ENCODE measurements around the gene WDR20. TPM values are rescaled to one million over a fixed set of nuclear protein-coding genes. Genes with fewer than 3 reads are reported as not detected.
A peak's percentile ranks its signal among the peaks of the same experiment; 100 is the strongest.
"Not testable (repeated sequence)": the region's sequence is repeated elsewhere in the genome, so short reads cannot be mapped to it uniquely, and the experiment has no call there.

WDR20 gene
- total RNA-seq, 1 donor, result 14.7 TPM

- no peak overlapping the region for H3K4me3 ChIP-seq (ENCODE audit: low read depth, low read length)
- DNase-seq (ENCODE audit: low read depth), result peak; percentile 58
- no peak for TF ChIP-seq CTCF (IDR thresholded peaks at IDR 0.05; ENCODE audit: insufficient read depth, low read depth, low read length)
Measured at GRCh38 chr14:102171173-102172020, 31.7 kb downstream of the WDR20 start.

GRCh38 chr14:102172021-102172272, 32.2 kb downstream of the WDR20 start:
- DNase-seq (ENCODE audit: low read depth); H3K4me3 ChIP-seq (ENCODE audit: low read depth, low read length): not testable (repeated sequence)

- H3K4me3 ChIP-seq (ENCODE audit: low read depth, low read length); DNase-seq (ENCODE audit: low read depth): not testable (repeated sequence)
Measured at GRCh38 chr14:102172721-102173120, 33.0 kb downstream of the WDR20 start.

GRCh38 chr14:102177161-102177560, 37.5 kb downstream of the WDR20 start:
- no peak for TF ChIP-seq CTCF (IDR thresholded peaks at IDR 0.05; ENCODE audit: insufficient read depth, low read depth, low read length)
- no peak for DNase-seq (ENCODE audit: low read depth)
- H3K4me3 ChIP-seq (ENCODE audit: low read depth, low read length), result no peak overlapping the region

GRCh38 chr14:102178806-102179205, 39.1 kb downstream of the WDR20 start:
- no peak for TF ChIP-seq CTCF (IDR thresholded peaks at IDR 0.05; ENCODE audit: insufficient read depth, low read depth, low read length)

GRCh38 chr14:102180248-102180998, 40.7 kb downstream of the WDR20 start:
- no peak for DNase-seq (ENCODE audit: low read depth)
- no peak for TF ChIP-seq CTCF (IDR thresholded peaks at IDR 0.05; ENCODE audit: insufficient read depth, low read depth, low read length)
- H3K4me3 ChIP-seq (ENCODE audit: low read depth, low read length), result no peak overlapping the region

More at GRCh38 chr14:102178806-102179205, 39.1 kb downstream of the WDR20 start:
- DNase-seq (ENCODE audit: low read depth), result no peak
- H3K4me3 ChIP-seq (ENCODE audit: low read depth, low read length), result no peak overlapping the region

GRCh38 chr14:102181187-102181586, 41.5 kb downstream of the WDR20 start:
- no peak overlapping the region for H3K4me3 ChIP-seq (ENCODE audit: low read depth, low read length)
- no peak for TF ChIP-seq CTCF (IDR thresholded peaks at IDR 0.05; ENCODE audit: insufficient read depth, low read depth, low read length)
- DNase-seq (ENCODE audit: low read depth), result no peak

GRCh38 chr14:102182190-102182589, 42.5 kb downstream of the WDR20 start:
- peak; percentile 44 for DNase-seq (ENCODE audit: low read depth)
- H3K4me3 ChIP-seq (ENCODE audit: low read depth, low read length), result no peak overlapping the region
- no peak for TF ChIP-seq CTCF (IDR thresholded peaks at IDR 0.05; ENCODE audit: insufficient read depth, low read depth, low read length)

All from fibroblast of villous mesenchyme (primary cell).